ENCODE data around the gene PMEPA1.

GRCh38 chr20:57651881-57652605, 57.8 kb downstream of the PMEPA1 start:
- TF ChIP-seq, protein P1, sequence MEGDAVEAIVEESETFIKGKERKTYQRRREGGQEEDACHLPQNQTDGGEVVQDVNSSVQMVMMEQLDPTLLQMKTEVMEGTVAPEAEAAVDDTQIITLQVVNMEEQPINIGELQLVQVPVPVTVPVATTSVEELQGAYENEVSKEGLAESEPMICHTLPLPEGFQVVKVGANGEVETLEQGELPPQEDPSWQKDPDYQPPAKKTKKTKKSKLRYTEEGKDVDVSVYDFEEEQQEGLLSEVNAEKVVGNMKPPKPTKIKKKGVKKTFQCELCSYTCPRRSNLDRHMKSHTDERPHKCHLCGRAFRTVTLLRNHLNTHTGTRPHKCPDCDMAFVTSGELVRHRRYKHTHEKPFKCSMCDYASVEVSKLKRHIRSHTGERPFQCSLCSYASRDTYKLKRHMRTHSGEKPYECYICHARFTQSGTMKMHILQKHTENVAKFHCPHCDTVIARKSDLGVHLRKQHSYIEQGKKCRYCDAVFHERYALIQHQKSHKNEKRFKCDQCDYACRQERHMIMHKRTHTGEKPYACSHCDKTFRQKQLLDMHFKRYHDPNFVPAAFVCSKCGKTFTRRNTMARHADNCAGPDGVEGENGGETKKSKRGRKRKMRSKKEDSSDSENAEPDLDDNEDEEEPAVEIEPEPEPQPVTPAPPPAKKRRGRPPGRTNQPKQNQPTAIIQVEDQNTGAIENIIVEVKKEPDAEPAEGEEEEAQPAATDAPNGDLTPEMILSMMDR (IDR thresholded peaks at IDR 0.05; ENCODE audit: extremely low read depth in 1 of 2, insufficient read depth in 1 of 2, low read depth in 1 of 2, low read length in 2 of 2) = no peak
- TF ChIP-seq, protein P2, sequence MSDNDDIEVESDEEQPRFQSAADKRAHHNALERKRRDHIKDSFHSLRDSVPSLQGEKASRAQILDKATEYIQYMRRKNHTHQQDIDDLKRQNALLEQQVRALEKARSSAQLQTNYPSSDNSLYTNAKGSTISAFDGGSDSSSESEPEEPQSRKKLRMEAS (IDR thresholded peaks at IDR 0.05; ENCODE audit: insufficient read depth, insufficient read length) = no peak
- TF ChIP-seq EZH2 (IDR thresholded peaks at IDR 0.05; ENCODE audit: borderline replicate concordance, low read depth, low read length, severe bottlenecking) (no peak), MYC (IDR thresholded peaks at IDR 0.05; ENCODE audit: low read depth, low read length) (no peak)

Data from endothelial cell of umbilical vein (primary cell).